Vagina (tissue), 2 donors: ENCODE results near the gene EHBP1. TPM values are rescaled to one million over a fixed set of nuclear protein-coding genes. Genes with fewer than 3 reads are reported as not detected.
"Not testable (repeated sequence)": the region's sequence is repeated elsewhere in the genome, so short reads cannot be mapped to it uniquely, and the experiment has no call there.

Experiments
- DNase-seq, 2 donors: peaks; one replicate each; pipeline ENCODE4 v3.0.0-alpha.2; 2017; ENCODE audit errors: extremely low spot score in 2 of 2
- H3K27ac ChIP-seq: fragments of 200-600 bp; sonication (generic); one replicate; pipeline ENCODE4 v1.5.1; 2019
- H3K27me3 ChIP-seq: fragments of 200-600 bp; sonication (generic); one replicate; pipeline ENCODE4 v1.5.1; 2019
- H3K36me3 ChIP-seq, 2 donors: fragments of 200-600 bp; sonication (generic); one replicate each; pipeline ENCODE4 v1.5.1; 2017 to 2019
- H3K4me1 ChIP-seq: fragments of 200-600 bp; sonication (generic); one replicate; pipeline ENCODE4 v1.5.1; 2019
- H3K4me3 ChIP-seq, 2 donors: fragments of 200-600 bp; sonication (generic); 1 replicate in 1 of 2; 2 replicates in 1 of 2; pipeline ENCODE4 v1.5.1; 2016 to 2019
- H3K9me3 ChIP-seq: fragments of 200-600 bp; sonication (generic); one replicate; pipeline ENCODE4 v1.5.1; 2019
- POLR2A ChIP-seq, 2 donors: fragments of 450-650 bp; IDR thresholded peaks; one replicate each; pipeline ENCODE4 v1.6.1; 2017; ENCODE audit warnings: antibody characterized with exemption in 2 of 2, mild to moderate bottlenecking in 2 of 2, moderate library complexity in 2 of 2
- POLR2AphosphoS5 ChIP-seq, 2 donors: sonication (generic); formaldehyde crosslinking; IDR thresholded peaks; one replicate each; pipeline ENCODE4 v1.9.0; 2017; ENCODE audit warnings: antibody characterized with exemption in 2 of 2, mild to moderate bottlenecking in 2 of 2, low read depth in 1 of 2; ENCODE audit not compliant: insufficient read depth in 1 of 2
- intact Hi-C: fragments of 100-400 bp; cut with DNase I; formaldehyde crosslinking; loops from one replicate; pipeline ENCODE4 v1.15.1; 2023
- total RNA-seq: library from RNA; depleted of rRNA; stranded (reverse); fragments of >200 nt; gene quantifications from one replicate; pipeline ENCODE4 v1.2.3, GENCODE V29; 2016
- TF ChIP-seq, protein P1 (sequence below), 3 experiments: fragments of 450-650 bp in 2 of 3; fragments of 200-600 bp in 1 of 3; sonication (generic) in 1 of 3; IDR thresholded peaks; one replicate each; pipeline ENCODE4 v1.5.1; 2017 to 2019; ENCODE audit warnings: antibody characterized with exemption in 3 of 3, mild to moderate bottlenecking in 2 of 3, moderate library complexity in 2 of 3

EHBP1 gene
- total RNA-seq, 1 donor from 2014 or later, result 97.7 TPM

DNA sequence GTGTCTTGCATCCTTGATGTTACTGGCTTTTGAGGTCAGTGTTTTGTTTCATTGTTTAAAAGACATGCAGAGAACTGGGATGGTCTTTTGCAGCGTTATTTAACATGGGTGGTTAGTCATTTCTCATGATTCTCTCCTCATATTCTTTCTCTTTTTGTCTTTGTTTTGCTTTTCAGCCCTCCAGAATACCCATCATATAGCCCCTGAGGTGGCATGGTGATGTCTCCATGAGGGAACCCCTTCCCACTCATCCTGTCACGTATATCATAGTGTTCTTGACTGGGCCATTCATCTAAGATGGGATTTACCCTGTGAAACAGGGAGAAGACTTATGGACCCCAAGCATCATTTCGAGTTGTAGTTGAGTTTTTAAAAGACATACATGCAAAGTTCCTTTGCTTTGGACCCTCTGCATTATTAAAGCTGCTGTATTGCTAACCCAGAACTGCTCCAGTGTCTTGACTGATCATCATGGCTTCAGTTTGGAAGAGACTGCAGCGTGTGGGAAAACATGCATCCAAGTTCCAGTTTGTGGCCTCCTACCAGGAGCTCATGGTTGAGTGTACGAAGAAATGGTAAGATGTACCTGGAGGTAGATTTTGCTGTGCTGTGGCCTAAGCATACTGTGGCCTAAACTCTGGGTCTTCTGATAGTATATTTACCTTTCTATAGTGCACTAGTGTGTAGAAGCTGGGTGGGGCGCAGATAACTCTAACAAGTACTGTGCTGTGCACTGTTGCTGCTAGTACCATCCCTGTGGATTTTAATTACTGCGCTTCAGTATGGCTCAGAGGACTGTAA is 1.4 kb downstream of the EHBP1 start:
- intact Hi-C loops, result loop anchor here (10.0 kb wide), 1 partner anchor 232 kb away; no protein-coding TSS in a partner anchor
- TF ChIP-seq POLR2A (IDR thresholded peaks at IDR 0.05) (no peak), POLR2AphosphoS5 (IDR thresholded peaks at IDR 0.05; ENCODE audit: insufficient read depth in 1 of 2, low read depth in 1 of 2) (no peak)
- TF ChIP-seq, protein P1, sequence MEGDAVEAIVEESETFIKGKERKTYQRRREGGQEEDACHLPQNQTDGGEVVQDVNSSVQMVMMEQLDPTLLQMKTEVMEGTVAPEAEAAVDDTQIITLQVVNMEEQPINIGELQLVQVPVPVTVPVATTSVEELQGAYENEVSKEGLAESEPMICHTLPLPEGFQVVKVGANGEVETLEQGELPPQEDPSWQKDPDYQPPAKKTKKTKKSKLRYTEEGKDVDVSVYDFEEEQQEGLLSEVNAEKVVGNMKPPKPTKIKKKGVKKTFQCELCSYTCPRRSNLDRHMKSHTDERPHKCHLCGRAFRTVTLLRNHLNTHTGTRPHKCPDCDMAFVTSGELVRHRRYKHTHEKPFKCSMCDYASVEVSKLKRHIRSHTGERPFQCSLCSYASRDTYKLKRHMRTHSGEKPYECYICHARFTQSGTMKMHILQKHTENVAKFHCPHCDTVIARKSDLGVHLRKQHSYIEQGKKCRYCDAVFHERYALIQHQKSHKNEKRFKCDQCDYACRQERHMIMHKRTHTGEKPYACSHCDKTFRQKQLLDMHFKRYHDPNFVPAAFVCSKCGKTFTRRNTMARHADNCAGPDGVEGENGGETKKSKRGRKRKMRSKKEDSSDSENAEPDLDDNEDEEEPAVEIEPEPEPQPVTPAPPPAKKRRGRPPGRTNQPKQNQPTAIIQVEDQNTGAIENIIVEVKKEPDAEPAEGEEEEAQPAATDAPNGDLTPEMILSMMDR (IDR thresholded peaks at IDR 0.05), result no peak
- Histone ChIP-seq H3K27me3 (no peaks in the 10 kb centered on the region), H3K4me1 (peaks cover 59% of the 10 kb centered on the region), H3K4me3 (peak overlapping the region; percentile 86 to 97), H3K36me3 (no peaks in the 10 kb centered on the region), H3K27ac (peak overlapping the region; percentile 98), H3K9me3 (no peaks in the 10 kb centered on the region)
- no peak for DNase-seq

DNA sequence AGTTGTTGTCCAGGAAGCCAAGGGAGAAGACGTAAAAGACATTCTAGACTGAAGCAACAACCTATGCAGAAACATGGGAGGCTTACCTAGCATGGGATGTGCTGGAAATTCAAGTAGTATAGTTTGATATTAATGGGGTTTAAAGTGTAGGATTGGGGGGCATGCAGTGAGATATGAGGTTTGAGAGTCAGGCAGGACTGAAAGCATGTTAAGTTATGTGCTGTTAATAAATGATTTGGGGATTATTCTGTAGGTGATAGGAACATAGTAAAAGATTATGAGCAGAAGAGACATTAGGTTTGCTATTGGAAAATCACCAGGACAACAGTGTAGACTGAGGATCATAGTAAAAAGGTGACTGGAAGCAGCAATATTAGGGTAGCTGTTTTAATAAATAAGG is 3.2 kb downstream of the EHBP1 start:
- intact Hi-C loops, result loop anchor here (10.0 kb wide), 1 partner anchor 234 kb away; no protein-coding TSS in a partner anchor
- DNase-seq, result no peak
- no peak for TF ChIP-seq POLR2AphosphoS5 (IDR thresholded peaks at IDR 0.05; ENCODE audit: insufficient read depth in 1 of 2, low read depth in 1 of 2)
- TF ChIP-seq, protein P1 (IDR thresholded peaks at IDR 0.05), result no peak
- TF ChIP-seq POLR2A (IDR thresholded peaks at IDR 0.05), result no peak

GRCh38 chr2:62711832-62712494 is 6.5 kb downstream of the EHBP1 start:
- no peak for DNase-seq
- Histone ChIP-seq H3K9me3 (no peaks in the 10 kb centered on the region), H3K36me3 (no peaks in the 10 kb centered on the region), H3K4me3 (no peak overlapping the region), H3K27me3 (no peaks in the 10 kb centered on the region), H3K4me1 (peaks cover 69% of the 10 kb centered on the region), H3K27ac (no peak overlapping the region)
- intact Hi-C loops, result no loop called here
- TF ChIP-seq POLR2A (IDR thresholded peaks at IDR 0.05), result no peak
- TF ChIP-seq POLR2AphosphoS5 (IDR thresholded peaks at IDR 0.05; ENCODE audit: insufficient read depth in 1 of 2, low read depth in 1 of 2), result no peak
- TF ChIP-seq, protein P1 (IDR thresholded peaks at IDR 0.05), result no peak

More for the DNA sequence above, 3.2 kb downstream of the EHBP1 start:
- H3K36me3 ChIP-seq, result no peaks in the 10 kb centered on the region
- H3K4me3 ChIP-seq, result peak overlapping the region; percentile 23 to 97
- H3K27ac ChIP-seq, result no peak overlapping the region
- no peaks in the 10 kb centered on the region for H3K27me3 ChIP-seq
- no peaks in the 10 kb centered on the region for H3K9me3 ChIP-seq
- peaks cover 70% of the 10 kb centered on the region for H3K4me1 ChIP-seq

DNA sequence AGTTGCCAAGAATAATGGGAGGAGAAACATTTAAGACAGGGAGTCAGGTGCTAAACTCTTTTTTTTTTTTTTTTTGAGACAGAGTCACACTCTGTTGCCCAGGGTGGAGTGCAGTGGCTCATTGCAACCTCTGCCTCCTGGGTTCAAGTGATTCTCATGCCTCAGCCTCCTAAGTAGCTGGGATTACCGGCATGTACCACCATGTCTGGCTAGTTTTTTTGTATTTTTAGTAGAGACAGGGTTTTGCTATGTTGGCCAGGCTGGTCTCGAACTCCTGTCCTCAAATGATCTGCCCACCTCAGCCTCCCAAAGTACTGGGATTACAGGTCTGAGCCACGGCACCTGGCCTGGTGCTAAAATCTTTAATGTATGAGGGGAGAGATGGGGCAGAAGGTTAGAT is 7.7 kb downstream of the EHBP1 start:
- H3K36me3 ChIP-seq, H3K9me3 ChIP-seq: not testable (repeated sequence)
- peaks cover 60% of the 10 kb centered on the region for H3K4me1 ChIP-seq

GRCh38 chr2:62713837-62714236 is 8.3 kb downstream of the EHBP1 start:
- H3K27ac ChIP-seq, result no peak overlapping the region
- H3K36me3 ChIP-seq, result no peaks in the 10 kb centered on the region
- H3K9me3 ChIP-seq, result no peaks in the 10 kb centered on the region
- intact Hi-C loops, result no loop called here
- no peak for TF ChIP-seq POLR2A (IDR thresholded peaks at IDR 0.05)
- no peaks in the 10 kb centered on the region for H3K27me3 ChIP-seq
- H3K4me3 ChIP-seq, result no peak overlapping the region
- no peak for DNase-seq
- H3K4me1 ChIP-seq, result peaks cover 54% of the 10 kb centered on the region

More for the DNA sequence above, 7.7 kb downstream of the EHBP1 start:
- DNase-seq, H3K27ac ChIP-seq, H3K4me3 ChIP-seq, intact Hi-C loops, H3K27me3 ChIP-seq: not testable (repeated sequence)

- intact Hi-C loops, result no loop called here
- H3K9me3 ChIP-seq, result no peaks in the 10 kb centered on the region
- peaks cover 35% of the 10 kb centered on the region for H3K4me1 ChIP-seq
- TF ChIP-seq POLR2AphosphoS5 (IDR thresholded peaks at IDR 0.05; ENCODE audit: insufficient read depth in 1 of 2, low read depth in 1 of 2) (no peak), POLR2A (IDR thresholded peaks at IDR 0.05) (no peak)
- TF ChIP-seq, protein P1 (IDR thresholded peaks at IDR 0.05), result no peak
- DNase-seq, result no peak
- no peak overlapping the region for H3K27ac ChIP-seq
- H3K27me3 ChIP-seq, result no peaks in the 10 kb centered on the region
- H3K4me3 ChIP-seq, result no peak overlapping the region
- H3K36me3 ChIP-seq, result no peaks in the 10 kb centered on the region
Observed at GRCh38 chr2:62716768-62717167, 11.3 kb downstream of the EHBP1 start.
